ENCODE data around the gene KCTD16. TPM values are rescaled to one million over a fixed set of nuclear protein-coding genes. Genes with fewer than 3 reads are reported as not detected.

The KCTD16 gene
- total RNA-seq, 2 donors from 2014 or later = 3.4 to 4.3 TPM

GRCh38 chr5:144275329-144275728, 104.7 kb downstream of the KCTD16 start:
- H3K4me3 ChIP-seq = no peak overlapping the region
- no peaks in the 10 kb centered on the region for H3K4me1 ChIP-seq
- intact Hi-C loops (cut with DNase I) = no loop called here
- DNase-seq (no peak), ATAC-seq (no peak)
- no peak overlapping the region for H3K27ac ChIP-seq
- H3K36me3 ChIP-seq (replicated peaks in 1 of 2; ENCODE audit: insufficient read depth in 1 of 2, low read depth in 2 of 2) = no peaks in the 10 kb centered on the region
- WGBS, 2 donors = 88 to 89% methylated on average over 5 of the region's 5 CpGs
- no peaks in the 10 kb centered on the region for H3K9me3 ChIP-seq
- no peak for TF ChIP-seq CTCF (IDR thresholded peaks at IDR 0.05)
- TF ChIP-seq POLR2A (IDR thresholded peaks at IDR 0.05) = no peak
- H3K27me3 ChIP-seq = no peaks in the 10 kb centered on the region

- no peak for DNase-seq
- Histone ChIP-seq H3K36me3 (replicated peaks in 1 of 2; ENCODE audit: insufficient read depth in 1 of 2, low read depth in 2 of 2) (no peaks in the 10 kb centered on the region), H3K9me3 (no peaks in the 10 kb centered on the region), H3K4me1 (no peaks in the 10 kb centered on the region), H3K4me3 (no peak overlapping the region), H3K27ac (no peak overlapping the region), H3K27me3 (no peaks in the 10 kb centered on the region)
- no peak for TF ChIP-seq POLR2A (IDR thresholded peaks at IDR 0.05)
- ATAC-seq = no peak
- intact Hi-C loops (cut with DNase I) = no loop called here
- WGBS, 2 donors = 77 to 79% methylated on average over 5 of the region's 5 CpGs
These were observed 105.6 kb downstream of the KCTD16 start for GRCh38 chr5:144276034-144276822.

- Histone ChIP-seq H3K27me3 (no peaks in the 10 kb centered on the region), H3K27ac (no peak overlapping the region), H3K9me3 (no peaks in the 10 kb centered on the region), H3K4me1 (peaks cover 16% of the 10 kb centered on the region), H3K36me3 (replicated peaks in 1 of 2; ENCODE audit: insufficient read depth in 1 of 2, low read depth in 2 of 2) (no peaks in the 10 kb centered on the region), H3K4me3 (no peak overlapping the region)
- intact Hi-C loops (cut with DNase I) = no loop called here
- 59 to 63% methylated on average over 1 of the region's 1 CpG for WGBS, 2 donors
- TF ChIP-seq CTCF (IDR thresholded peaks at IDR 0.05) (no peak), POLR2A (IDR thresholded peaks at IDR 0.05) (no peak)
- ATAC-seq (no peak), DNase-seq (no peak)
These were observed 111.1 kb downstream of the KCTD16 start for GRCh38 chr5:144281784-144282183.

- intact Hi-C loops (cut with DNase I) = no loop called here
- DNase-seq (peak in 1 of 4 donors; percentile 9), ATAC-seq (peak; percentile 45)
- Histone ChIP-seq H3K4me1 (peaks cover 16% of the 10 kb centered on the region), H3K27ac (peak overlapping the region in 1 of 4 donors; percentile 40), H3K27me3 (no peaks in the 10 kb centered on the region), H3K9me3 (no peaks in the 10 kb centered on the region), H3K4me3 (no peak overlapping the region), H3K36me3 (replicated peaks in 1 of 2; ENCODE audit: insufficient read depth in 1 of 2, low read depth in 2 of 2) (no peaks in the 10 kb centered on the region)
- TF ChIP-seq POLR2A (IDR thresholded peaks at IDR 0.05) (no peak), CTCF (IDR thresholded peaks at IDR 0.05) (no peak)
- WGBS, 2 donors = 84 to 98% methylated on average over 2 of the region's 2 CpGs
These were observed 113.4 kb downstream of the KCTD16 start for GRCh38 chr5:144284036-144284435.

GRCh38 chr5:144284931-144285502, 114.3 kb downstream of the KCTD16 start:
- DNase-seq (no peak), ATAC-seq (no peak)
- Histone ChIP-seq H3K36me3 (replicated peaks in 1 of 2; ENCODE audit: insufficient read depth in 1 of 2, low read depth in 2 of 2) (no peaks in the 10 kb centered on the region), H3K27me3 (no peaks in the 10 kb centered on the region), H3K9me3 (no peaks in the 10 kb centered on the region), H3K4me1 (peaks cover 16% of the 10 kb centered on the region), H3K4me3 (no peak overlapping the region), H3K27ac (no peak overlapping the region)
- TF ChIP-seq POLR2A (IDR thresholded peaks at IDR 0.05) (no peak), CTCF (IDR thresholded peaks at IDR 0.05) (no peak)
- 85 to 86% methylated on average over 2 of the region's 2 CpGs for WGBS, 2 donors
- intact Hi-C loops (cut with DNase I) = no loop called here

All from body of pancreas (tissue), 4 donors.